Activated CD8-positive, alpha-beta memory T cell treated with anti-CD3 and anti-CD28 coated beads, Interleukin-2, amount 50 U/mL, for 48 hours (primary cell): ENCODE results near the gene GLP1R.

Source experiments
- DNase-seq: peaks from one replicate; pipeline ENCODE4 v3.0.0-alpha.2; 2020

Gene GLP1R

GRCh38 chr6:39047434-39048327, 900 bp upstream of the GLP1R start:
- DNase-seq, result no peak

DNA sequence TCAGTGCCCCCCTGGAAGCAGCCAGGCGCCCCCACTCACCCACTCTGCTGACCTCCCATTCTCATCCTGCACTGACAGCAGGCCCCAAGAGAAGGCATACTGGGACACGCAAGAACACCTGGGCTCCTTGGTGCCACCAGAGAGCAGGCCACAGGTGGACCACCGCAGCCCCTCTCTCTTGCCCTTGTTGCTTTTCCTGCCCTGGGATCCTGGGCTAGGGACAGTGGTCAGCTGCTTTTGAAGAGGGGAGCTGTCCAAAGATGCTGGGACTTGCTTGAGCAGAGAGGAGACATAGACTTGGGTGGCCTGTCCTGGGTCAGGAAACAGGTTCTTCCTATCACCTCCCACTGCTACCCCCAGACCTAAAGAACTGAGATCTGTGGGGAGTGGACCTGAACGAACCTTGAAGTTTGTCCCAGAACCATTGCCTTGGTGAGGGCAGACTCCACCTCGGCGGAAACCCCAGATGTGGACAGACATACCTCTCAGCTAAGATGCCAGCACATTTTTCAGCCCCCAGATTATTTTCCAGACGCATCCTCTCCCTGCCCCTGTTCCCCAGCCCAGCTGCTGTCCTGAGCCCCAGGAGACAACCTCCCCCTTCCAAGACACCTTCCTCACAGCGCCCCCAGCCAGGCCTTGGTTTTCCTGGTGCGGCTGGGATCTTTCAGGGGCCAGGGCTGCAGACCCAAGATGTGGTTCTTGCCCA, 1.1 kb downstream of the GLP1R start:
- DNase-seq, result no peak

DNA sequence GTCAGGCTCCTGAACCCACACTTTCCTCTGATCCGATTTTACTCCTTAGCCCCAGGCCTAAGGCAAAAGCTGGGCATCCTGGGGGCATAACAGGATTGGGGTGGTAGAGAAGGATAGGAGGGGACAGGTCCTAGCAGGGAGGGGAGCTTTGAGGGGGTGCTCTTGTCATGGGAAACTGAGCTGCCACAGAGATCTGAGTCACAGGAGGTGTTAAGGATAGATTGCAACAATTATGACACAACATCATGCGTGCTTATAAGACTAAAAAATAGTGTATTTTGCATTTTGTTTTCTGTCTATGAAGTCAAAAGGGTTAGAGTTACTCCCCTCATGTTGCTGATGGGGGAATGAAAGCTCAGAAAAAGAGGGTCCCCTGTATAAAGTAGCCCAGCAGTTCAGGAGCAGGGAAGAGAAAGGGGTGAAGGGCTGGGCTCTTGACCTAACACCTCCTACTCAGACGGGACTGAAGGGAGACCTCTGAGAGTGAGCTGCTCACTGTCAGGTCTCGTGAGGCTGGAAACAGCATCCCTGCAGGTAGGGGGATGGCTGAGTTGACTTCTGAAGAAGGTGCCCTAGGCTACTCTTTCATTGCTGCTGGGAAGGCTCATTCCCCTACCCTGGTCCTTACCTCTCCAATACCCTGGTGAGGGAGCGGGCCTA, 2.0 kb downstream of the GLP1R start:
- no peak for DNase-seq

DNA sequence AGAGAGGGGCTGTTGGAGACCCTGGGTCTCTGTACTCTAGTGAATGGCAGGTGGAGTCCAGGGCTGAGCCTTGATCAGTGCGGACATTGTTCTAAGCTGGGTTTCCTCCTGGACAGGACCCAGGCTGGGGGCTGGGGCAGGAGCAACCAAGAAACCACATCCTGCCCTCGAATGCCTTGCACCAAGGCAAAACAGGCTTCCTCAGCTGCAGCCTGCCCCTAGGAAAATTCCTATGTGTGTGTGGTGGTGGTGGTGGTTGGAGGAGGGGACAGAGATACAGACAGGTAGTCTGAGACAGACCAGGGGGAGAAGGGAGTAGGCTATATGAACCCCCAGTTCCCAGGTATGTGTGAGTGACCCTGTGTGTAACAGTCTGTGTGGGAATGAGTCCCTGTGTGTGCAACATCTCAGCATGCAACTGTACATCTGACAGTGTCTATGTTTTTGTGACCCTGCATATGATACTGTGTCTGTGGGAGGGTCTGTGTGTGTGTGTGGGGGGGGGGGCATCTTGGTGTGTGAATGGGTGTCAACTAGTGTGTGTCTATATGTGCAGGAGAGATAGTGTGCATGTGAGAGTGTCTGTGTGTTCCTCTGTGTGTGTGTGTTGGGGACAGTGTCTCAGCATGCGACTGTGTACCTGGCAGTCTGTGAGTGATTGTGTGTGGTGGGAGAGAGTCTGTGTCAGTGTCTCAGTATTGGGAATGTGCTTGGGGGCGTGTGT, 3.0 kb downstream of the GLP1R start:
- no peak for DNase-seq

- DNase-seq, result no peak
Observed at GRCh38 chr6:39053016-39053624, 4.5 kb downstream of the GLP1R start.

DNA sequence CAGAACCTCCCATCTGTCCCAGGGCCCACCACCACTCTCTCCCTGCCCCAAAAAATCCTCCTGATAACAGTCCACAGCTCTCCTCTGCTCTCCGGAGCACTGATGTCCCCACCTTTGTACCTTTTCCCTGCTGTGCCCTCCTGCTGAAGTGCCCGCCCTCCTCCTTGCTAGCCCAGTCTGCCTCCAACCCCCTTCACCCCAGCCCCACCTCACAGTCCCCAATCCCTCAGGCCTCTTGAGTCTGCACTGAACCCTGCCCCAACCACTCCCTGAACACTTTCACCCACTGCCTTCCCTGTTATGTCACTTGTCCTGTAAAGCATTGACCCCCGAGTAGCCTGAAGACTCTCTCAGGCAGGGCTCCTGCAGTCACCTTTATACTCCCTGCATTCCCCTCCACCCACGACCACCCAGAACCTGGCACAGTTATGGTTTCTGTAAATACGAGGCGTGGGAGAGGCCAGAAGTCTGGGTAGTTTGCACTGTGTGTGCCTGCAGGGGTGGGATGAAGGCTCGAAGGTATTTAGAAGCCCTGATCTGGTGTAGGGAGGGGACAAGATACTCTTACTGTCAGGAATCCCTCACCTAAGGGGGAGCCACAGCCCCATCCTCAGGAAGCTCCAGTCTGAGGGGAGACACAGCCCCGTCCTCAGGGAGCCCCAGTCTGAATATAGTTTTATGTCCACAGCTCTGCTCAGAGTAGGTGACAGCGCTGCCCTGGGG, 5.4 kb downstream of the GLP1R start:
- DNase-seq, result no peak

GRCh38 chr6:39054577-39055142, 6.1 kb downstream of the GLP1R start:
- DNase-seq, result no peak

GRCh38 chr6:39055661-39056060, 7.1 kb downstream of the GLP1R start:
- DNase-seq, result no peak

DNA sequence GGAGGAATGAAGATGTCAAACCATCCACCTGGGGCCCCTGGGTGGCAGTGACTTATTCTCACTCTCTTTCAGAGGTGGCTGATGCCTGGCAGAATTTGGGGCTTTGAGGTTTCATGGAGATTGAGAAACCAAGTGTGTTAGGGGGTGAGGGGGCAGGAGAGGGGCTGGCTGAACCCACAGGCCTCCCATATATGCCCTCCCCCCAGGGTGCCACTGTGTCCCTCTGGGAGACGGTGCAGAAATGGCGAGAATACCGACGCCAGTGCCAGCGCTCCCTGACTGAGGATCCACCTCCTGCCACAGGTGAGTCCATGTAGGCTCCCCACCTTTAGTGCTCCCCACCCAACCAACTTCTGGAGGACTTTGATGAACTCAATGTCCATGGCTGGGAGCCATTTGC, 7.6 kb downstream of the GLP1R start:
- no peak for DNase-seq

DNA sequence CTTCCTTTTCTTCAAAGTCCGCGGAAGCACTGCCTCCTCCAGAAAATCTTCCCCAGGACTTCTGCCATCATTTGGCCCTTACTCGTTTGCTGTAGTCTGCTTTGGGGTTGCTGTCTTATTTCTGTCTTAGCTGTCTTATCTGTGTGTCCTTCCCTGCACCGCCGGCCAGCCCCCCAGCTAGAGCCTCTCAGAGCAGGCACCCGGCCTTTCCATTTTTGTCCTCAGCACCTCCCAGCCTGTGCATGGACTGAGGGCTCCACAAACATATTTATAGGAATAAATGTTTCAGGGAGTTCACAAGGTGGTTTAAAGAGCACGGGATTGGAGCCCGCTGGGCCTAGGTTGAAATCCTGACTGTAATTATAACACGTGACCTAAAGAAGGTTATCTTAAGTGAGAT, 8.1 kb downstream of the GLP1R start:
- no peak for DNase-seq

- DNase-seq, result no peak
Observed at GRCh38 chr6:39057251-39058155, 8.9 kb downstream of the GLP1R start.

GRCh38 chr6:39058471-39059147, 10.0 kb downstream of the GLP1R start:
- no peak for DNase-seq

GRCh38 chr6:39059496-39060310, 11.1 kb downstream of the GLP1R start:
- DNase-seq, result no peak

GRCh38 chr6:39060467-39061160, 12.0 kb downstream of the GLP1R start:
- DNase-seq, result no peak

- DNase-seq, result no peak
Observed at GRCh38 chr6:39061182-39061581, 12.6 kb downstream of the GLP1R start.

DNA sequence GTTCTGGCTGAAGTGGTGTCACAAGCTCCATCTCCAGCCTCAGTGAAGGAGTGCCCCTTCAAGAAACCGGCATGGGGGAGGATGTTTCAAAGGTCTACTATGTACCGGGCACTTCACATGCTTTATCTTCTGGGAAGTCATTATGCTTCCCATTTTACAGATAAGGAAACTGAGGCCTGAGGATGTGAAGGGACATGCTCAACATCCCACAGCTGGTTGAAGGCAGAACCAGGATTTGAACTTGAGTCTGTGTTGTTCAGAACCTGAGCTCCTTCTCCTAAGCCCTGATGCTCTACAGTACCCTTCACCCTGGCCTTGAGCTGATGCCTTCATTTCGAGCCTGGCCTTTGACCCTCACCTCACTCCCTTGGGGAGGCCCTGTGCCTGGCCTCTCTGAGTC, 13.0 kb downstream of the GLP1R start:
- no peak for DNase-seq

DNA sequence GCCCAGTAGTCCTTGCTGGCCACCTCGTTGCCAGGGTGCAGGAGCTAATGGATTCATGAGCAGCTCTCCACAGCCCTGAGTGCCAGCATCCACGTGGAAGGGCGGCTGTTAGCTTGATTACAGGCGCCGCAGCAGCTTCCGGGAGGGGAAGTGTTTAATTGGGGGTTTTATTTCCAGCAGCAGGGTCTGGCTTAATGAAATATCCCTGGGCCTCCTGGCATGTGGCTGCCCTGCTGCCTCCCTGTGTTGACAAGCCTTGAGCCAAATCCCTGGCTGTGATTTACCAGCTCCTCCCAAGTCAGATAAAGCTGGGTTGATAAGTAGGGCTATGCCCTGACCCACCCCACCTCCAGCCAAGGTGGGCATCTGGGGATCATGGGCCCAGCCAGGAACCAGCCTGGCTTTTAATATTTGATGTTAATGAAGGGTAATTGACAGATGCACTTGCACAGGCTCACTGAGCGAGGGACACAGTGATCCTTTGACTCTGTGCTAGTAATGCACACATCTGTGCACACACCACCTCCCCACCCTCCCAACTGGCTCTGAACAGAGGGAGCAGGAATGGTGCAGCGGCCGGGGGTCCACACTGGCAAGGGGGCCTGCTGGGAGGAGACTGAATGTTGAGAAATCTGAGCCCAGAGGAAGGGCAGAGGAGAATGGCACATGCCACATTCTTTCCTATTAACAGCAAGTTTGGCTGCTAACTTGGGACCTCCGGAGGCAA, 13.6 kb downstream of the GLP1R start:
- DNase-seq, result no peak

DNA sequence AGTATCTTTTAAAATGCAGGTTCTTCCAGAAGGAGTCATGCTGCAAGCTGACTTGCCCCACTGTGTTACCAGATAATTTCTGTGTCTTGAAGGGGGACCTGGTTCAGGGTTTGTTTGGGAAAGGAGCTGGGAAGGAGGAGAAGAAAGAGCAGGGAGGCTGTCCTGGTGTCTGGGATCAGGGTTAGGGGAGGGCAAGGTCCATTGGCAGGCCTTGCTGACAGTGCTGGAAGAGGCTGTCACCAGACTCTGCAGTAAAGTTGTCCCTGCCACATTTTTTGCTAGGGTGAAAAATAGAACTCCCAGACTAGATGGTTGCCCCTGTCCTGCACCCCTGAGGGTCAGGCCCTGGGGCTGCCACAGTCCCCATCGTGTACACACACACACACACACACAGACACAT, 14.9 kb downstream of the GLP1R start:
- DNase-seq, result no peak
